Measurements from ENCODE around the gene KANK4.

DNA sequence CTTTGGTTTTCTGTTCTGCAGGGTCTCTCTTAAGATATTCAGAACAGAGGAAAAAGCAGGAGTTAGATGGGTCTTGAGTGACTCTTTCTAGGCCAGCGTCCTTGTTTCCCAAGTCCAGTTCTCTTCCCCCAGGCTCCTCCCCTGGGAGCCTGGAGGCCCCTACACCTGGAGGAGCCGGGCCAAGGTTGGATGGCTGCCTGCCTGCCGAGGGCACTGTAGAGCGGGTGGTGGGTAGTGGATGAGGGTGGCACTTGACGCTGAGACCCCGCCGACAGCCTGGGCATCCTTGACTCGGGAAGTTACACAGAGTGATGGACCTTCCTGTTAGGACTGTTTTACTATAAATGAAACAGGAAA lies 17.4 kb upstream of the KANK4 start:
- TF ChIP-seq, protein P1, sequence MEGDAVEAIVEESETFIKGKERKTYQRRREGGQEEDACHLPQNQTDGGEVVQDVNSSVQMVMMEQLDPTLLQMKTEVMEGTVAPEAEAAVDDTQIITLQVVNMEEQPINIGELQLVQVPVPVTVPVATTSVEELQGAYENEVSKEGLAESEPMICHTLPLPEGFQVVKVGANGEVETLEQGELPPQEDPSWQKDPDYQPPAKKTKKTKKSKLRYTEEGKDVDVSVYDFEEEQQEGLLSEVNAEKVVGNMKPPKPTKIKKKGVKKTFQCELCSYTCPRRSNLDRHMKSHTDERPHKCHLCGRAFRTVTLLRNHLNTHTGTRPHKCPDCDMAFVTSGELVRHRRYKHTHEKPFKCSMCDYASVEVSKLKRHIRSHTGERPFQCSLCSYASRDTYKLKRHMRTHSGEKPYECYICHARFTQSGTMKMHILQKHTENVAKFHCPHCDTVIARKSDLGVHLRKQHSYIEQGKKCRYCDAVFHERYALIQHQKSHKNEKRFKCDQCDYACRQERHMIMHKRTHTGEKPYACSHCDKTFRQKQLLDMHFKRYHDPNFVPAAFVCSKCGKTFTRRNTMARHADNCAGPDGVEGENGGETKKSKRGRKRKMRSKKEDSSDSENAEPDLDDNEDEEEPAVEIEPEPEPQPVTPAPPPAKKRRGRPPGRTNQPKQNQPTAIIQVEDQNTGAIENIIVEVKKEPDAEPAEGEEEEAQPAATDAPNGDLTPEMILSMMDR (IDR thresholded peaks at IDR 0.05) = no peak
- TF ChIP-seq POLR2A (IDR thresholded peaks at IDR 0.05) = no peak

Measured in adrenal gland (tissue), 5 donors.